ENCODE data around the gene PDE5A.

DNA sequence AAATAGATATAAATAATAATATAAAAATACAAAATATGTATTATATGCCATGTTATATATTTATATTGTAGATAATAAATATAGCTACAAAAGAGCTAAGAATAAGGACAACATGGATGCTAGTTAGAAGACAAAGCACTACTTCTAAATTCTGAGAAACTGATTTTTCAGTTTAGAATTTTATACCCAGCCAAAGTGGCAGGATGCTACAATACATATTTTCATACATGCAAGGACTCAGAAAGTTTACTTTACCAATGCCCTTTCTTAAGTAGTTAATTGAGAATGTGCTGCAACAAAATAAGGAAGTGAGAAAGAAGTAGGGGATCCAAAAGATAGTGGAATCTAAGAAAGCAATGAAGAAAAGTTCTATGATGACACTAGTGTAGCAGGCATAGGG lies 64.5 kb downstream of the PDE5A start:
- no peak for TF ChIP-seq EZH2 (IDR thresholded peaks at IDR 0.05; ENCODE audit: insufficient read depth, poor library complexity, severe bottlenecking)
- TF ChIP-seq EZH2phosphoT487 (IDR thresholded peaks at IDR 0.05; ENCODE audit: insufficient read depth, low read depth), result no peak

All from GM23248 (cell line).